Measurements from ENCODE around the gene NUDC.

NUDC gene

GRCh38 chr1:26957306-26957705 is 35.8 kb downstream of the NUDC start:
- H3K36me3 Mint-ChIP-seq, result peaks cover 3% of the 10 kb centered on the region
- H3K4me3 Mint-ChIP-seq, result no peak overlapping the region
- H3K9me3 Mint-ChIP-seq, result no peaks in the 10 kb centered on the region
- H3K27ac Mint-ChIP-seq, result peak overlapping the region; percentile 65
- no peaks in the 10 kb centered on the region for H3K27me3 Mint-ChIP-seq
- H3K4me1 Mint-ChIP-seq, result peaks cover 6% of the 10 kb centered on the region

DNA sequence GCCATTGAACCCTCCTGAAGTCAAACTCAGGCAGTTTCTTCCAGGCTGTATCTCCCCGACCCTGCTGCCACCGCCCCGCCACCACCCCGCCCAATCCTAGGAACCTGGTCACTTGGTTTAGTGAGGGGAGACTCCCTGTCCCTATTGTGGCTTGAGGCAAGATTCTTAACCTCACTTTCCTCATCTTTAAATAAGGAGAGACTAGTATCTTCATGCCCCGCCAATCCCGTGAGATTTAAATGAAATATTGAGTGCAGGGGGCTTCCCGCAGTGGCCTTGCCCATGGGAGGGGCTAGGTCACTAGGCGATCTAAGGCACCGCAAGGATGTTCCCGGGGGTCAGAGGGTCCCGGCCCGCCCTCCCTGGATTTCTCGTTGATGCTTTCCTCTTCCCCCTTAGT is 37.7 kb downstream of the NUDC start:
- H3K36me3 Mint-ChIP-seq, result no peaks in the 10 kb centered on the region
- peak overlapping the region; percentile 47 for H3K4me3 Mint-ChIP-seq
- H3K9me3 Mint-ChIP-seq, result no peaks in the 10 kb centered on the region
- H3K4me1 Mint-ChIP-seq, result peaks cover 6% of the 10 kb centered on the region
- H3K27ac Mint-ChIP-seq, result no peak overlapping the region
- no peaks in the 10 kb centered on the region for H3K27me3 Mint-ChIP-seq

DNA sequence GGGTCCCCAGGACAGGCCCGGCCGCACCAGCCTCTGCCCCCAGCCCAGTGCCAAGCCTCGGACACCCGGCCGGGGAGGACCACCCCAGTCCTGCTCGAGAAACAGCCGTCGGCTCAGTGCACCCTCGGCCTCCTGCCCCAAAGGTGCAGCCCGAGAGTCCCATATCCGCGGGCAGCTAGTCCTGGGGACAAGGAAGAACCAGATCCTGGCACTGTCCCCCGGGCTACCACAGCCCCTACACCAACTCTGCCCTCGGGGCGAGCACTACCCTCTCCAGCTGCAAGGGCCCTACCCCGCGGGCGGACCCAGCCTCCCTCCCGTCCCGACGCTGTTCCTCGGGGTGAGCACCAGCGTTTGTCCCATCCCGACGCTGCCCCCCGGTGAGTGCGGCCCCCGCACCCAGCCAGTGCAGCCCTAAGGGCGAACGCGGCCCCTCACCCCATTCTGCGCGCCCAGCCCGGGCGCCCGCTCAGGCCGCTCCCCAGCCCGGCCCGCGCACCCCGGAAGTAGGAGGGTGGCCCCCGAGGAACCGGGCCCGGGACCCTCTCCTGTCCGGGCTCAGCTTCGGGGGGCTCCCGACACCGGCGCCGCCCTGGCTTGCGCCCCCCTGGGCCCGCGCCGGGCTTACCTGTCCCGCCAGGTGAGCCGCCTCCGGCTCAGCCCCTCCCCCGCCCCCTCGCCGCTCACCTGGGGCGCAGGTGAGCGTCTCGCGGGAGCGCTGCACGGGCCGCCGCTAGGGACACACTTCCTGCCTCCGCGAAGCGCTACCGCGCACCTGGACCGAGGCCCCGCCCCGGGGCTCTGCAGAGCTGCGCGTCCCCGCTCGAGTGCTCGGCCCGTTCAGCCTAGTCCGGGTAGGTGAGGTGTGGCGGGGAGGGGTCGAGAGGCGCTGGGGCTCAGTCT is 38.4 kb downstream of the NUDC start, which contains the start of gene KDF1:
TSS of gene KDF1 (minus strand) at position 747 of the 903 bp plus-strand sequence. CDS start 8,088 bp downstream, outside the sequence.
- H3K9me3 Mint-ChIP-seq, result no peaks in the 10 kb centered on the region
- no peak within 1 kb of the TSS for H3K27ac Mint-ChIP-seq
- H3K4me3 Mint-ChIP-seq, result peak within 1 kb of the TSS; percentile 82

DNA sequence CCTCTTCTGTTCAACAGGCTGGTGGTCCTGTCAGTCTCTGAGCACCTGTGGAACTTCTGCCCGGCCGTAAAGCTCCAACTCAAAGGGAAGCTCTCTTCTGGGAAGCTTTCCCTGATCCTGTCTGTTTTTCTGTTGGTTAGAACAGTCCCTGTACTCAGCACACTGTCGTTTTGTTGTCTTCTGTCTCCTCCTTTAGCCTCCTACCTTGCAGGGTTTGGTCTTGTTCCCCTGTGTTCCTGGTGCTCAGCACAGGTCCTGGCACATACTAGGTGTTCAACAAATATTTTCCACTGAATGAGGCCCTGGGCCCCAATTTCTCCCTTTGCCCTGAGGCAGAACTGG is 39.1 kb downstream of the NUDC start:
- H3K27ac Mint-ChIP-seq, result no peak overlapping the region
- no peaks in the 10 kb centered on the region for H3K27me3 Mint-ChIP-seq
- no peaks in the 10 kb centered on the region for H3K36me3 Mint-ChIP-seq
- peaks cover 6% of the 10 kb centered on the region for H3K4me1 Mint-ChIP-seq
- H3K9me3 Mint-ChIP-seq, result no peaks in the 10 kb centered on the region
- peak overlapping the region; percentile 82 for H3K4me3 Mint-ChIP-seq

More for the DNA sequence above, 38.4 kb downstream of the NUDC start, which contains the start of gene KDF1:
- peaks cover 6% of the 10 kb centered on the region for H3K4me1 Mint-ChIP-seq
- H3K27me3 Mint-ChIP-seq, result no peaks in the 10 kb centered on the region
- no peaks in the 10 kb centered on the region for H3K36me3 Mint-ChIP-seq

GRCh38 chr1:26961826-26962225 is 40.3 kb downstream of the NUDC start:
- peaks cover 6% of the 10 kb centered on the region for H3K27me3 Mint-ChIP-seq
- no peaks in the 10 kb centered on the region for H3K9me3 Mint-ChIP-seq
- H3K36me3 Mint-ChIP-seq, result no peaks in the 10 kb centered on the region
- no peak overlapping the region for H3K4me3 Mint-ChIP-seq
- H3K4me1 Mint-ChIP-seq, result peaks cover 6% of the 10 kb centered on the region
- H3K27ac Mint-ChIP-seq, result no peak overlapping the region

DNA sequence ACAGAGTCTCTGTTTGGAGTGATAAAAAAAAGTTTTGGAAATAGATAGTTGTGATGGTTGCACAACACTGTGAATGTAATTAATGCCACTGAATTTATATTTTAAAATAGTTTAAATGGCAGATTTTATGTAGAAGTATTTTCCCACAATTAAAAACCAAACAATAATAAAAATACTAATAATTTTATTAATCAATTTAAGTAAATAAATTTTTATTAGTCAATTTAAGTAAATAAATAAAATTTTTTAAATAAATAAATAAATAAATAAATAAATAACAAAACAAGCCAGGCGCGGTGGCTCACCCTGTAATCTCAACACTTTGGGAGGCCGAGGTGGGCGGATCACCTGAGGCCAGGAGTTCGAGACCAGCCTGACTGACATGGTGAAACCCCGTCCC is 43.7 kb downstream of the NUDC start:
- Mint-ChIP-seq H3K27me3 (peaks cover 9% of the 10 kb centered on the region), H3K4me3 (no peak overlapping the region), H3K36me3 (no peaks in the 10 kb centered on the region), H3K27ac (no peak overlapping the region), H3K9me3 (no peaks in the 10 kb centered on the region), H3K4me1 (peaks cover 6% of the 10 kb centered on the region)

DNA sequence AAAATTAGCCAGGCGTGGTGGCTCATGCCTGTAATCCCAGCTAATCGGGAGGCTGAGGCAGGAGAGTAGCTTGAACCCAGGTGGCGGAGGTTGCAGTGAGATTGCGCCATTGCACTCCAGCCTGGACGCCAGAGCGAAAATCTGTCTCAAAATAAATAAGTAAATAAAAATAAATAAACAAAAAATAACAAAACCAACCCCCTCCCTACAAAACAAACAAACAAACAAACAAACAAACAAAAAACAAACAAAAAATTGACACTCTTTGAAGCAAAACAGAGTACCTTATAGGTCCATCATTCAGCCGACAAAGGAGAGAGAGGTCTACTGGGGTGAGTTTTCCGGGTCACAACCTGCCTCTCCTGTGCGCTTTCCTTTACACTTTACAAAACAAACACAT is 44.1 kb downstream of the NUDC start:
- peaks cover 12% of the 10 kb centered on the region for H3K27me3 Mint-ChIP-seq
- H3K4me3 Mint-ChIP-seq, result no peak overlapping the region
- H3K4me1 Mint-ChIP-seq, result peaks cover 3% of the 10 kb centered on the region
- no peaks in the 10 kb centered on the region for H3K36me3 Mint-ChIP-seq
- H3K27ac Mint-ChIP-seq, result peak overlapping the region; percentile 59
- H3K9me3 Mint-ChIP-seq, result no peaks in the 10 kb centered on the region

DNA sequence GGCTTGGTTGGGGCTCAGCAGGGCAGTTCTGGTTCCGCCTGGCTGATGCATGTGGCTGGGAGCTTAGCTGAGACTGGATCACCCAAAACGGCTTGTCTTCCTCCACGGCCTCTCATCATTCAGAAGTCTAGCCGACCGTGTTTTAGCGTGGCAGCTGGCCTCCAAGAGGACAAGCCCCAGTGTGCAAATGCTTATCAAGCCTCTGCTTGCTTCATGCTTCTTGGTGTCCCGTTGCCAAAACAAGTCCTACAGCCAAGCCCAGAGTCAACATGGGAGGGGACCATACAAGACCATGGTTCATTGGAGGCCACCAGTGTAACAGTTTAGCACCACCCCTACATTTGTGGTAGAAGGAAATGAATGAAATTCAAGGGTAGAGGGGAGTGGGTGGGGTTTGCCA is 49.3 kb downstream of the NUDC start:
- H3K27me3 Mint-ChIP-seq, result peaks cover 10% of the 10 kb centered on the region
- H3K4me3 Mint-ChIP-seq, result no peak overlapping the region
- no peaks in the 10 kb centered on the region for H3K4me1 Mint-ChIP-seq
- no peaks in the 10 kb centered on the region for H3K9me3 Mint-ChIP-seq
- no peak overlapping the region for H3K27ac Mint-ChIP-seq
- no peaks in the 10 kb centered on the region for H3K36me3 Mint-ChIP-seq

- Mint-ChIP-seq H3K9me3 (no peaks in the 10 kb centered on the region), H3K36me3 (no peaks in the 10 kb centered on the region), H3K4me1 (no peaks in the 10 kb centered on the region), H3K27me3 (peaks cover 7% of the 10 kb centered on the region), H3K4me3 (no peak overlapping the region), H3K27ac (no peak overlapping the region)
Measured at GRCh38 chr1:26971590-26971989, 50.0 kb downstream of the NUDC start.

- peaks cover 6% of the 10 kb centered on the region for H3K27me3 Mint-ChIP-seq
- H3K9me3 Mint-ChIP-seq, result no peaks in the 10 kb centered on the region
- H3K4me3 Mint-ChIP-seq, result no peak overlapping the region
- H3K27ac Mint-ChIP-seq, result no peak overlapping the region
- no peaks in the 10 kb centered on the region for H3K4me1 Mint-ChIP-seq
- H3K36me3 Mint-ChIP-seq, result no peaks in the 10 kb centered on the region
Measured at GRCh38 chr1:26972390-26972789, 50.8 kb downstream of the NUDC start.

- Mint-ChIP-seq H3K27me3 (peaks cover 6% of the 10 kb centered on the region), H3K4me3 (no peak overlapping the region), H3K9me3 (no peaks in the 10 kb centered on the region), H3K27ac (no peak overlapping the region), H3K36me3 (no peaks in the 10 kb centered on the region), H3K4me1 (no peaks in the 10 kb centered on the region)
Measured at GRCh38 chr1:26972821-26973220, 51.3 kb downstream of the NUDC start.

DNA sequence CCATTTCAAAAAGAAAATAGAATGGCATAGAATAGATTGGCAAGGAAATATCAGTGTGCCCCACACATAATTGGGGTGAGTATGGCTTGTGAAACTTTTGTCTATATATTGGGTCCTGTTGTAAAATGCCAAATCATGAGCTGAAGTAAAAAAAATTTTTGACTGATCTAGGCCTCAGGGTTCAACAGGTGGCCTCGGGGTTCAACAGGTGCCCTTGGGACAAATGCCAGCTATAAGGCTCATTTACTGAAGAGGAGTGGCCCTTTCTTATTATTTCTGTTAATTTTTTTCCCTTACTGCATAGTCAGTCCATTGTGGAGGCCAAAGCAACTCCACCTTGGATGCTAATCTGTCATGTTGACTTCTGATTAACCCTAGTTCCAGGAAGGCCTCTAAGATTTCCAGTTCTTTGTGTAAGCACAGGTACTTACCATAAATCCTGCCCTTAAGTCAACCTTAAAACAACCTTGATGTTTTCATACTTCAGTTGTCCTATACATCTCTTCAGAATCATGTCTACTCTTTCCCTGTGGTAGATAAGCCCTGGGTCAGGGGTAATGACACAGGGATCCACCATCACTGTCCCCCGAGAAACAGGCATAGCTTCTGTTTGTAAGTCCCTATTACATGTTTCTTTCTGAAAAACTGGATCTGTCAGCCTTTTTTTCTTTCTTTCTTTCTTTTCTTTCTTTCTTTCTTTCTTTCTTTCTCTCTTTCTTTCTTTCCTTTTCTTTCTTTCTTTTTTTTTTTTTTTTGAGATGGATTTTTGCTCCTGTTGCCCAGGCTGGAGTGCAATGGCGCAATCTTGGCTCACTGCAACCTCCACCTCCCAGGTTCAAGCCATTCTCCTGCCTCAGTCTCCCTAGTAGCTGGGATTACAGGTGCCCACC is 55.3 kb downstream of the NUDC start:
- no peaks in the 10 kb centered on the region for H3K36me3 Mint-ChIP-seq
- H3K27me3 Mint-ChIP-seq, result peaks cover 5% of the 10 kb centered on the region
- H3K4me3 Mint-ChIP-seq, result no peak overlapping the region
- no peaks in the 10 kb centered on the region for H3K9me3 Mint-ChIP-seq
- no peak overlapping the region for H3K27ac Mint-ChIP-seq
- no peaks in the 10 kb centered on the region for H3K4me1 Mint-ChIP-seq

DNA sequence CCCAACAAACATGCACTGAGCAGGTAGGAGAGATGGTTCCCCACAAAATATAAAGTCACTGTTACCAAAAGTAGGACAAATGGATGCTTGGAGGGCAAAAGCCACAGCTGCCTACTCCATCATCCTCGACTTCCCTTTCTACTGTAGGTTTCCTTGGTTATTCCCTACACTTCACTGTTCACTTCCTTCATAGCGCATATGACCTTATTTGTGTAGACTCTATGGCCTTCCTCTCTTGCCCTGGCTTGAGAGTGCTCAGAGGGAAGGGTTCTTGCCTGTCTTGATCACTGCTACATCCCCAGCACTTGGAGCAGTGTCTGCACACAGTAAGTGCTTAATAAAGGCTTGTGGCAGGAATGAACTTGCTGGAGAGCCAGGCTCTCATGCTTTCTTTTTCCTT is 57.4 kb downstream of the NUDC start:
- Mint-ChIP-seq H3K27ac (no peak overlapping the region), H3K27me3 (peaks cover 6% of the 10 kb centered on the region), H3K9me3 (no peaks in the 10 kb centered on the region), H3K4me1 (no peaks in the 10 kb centered on the region), H3K4me3 (no peak overlapping the region), H3K36me3 (no peaks in the 10 kb centered on the region)

- Mint-ChIP-seq H3K4me3 (no peak overlapping the region), H3K4me1 (no peaks in the 10 kb centered on the region), H3K27me3 (peaks cover 12% of the 10 kb centered on the region), H3K36me3 (no peaks in the 10 kb centered on the region), H3K27ac (no peak overlapping the region), H3K9me3 (no peaks in the 10 kb centered on the region)
Measured at GRCh38 chr1:26981146-26981846, 59.8 kb downstream of the NUDC start.

- Mint-ChIP-seq H3K27ac (no peak overlapping the region), H3K36me3 (no peaks in the 10 kb centered on the region), H3K4me3 (no peak overlapping the region), H3K4me1 (no peaks in the 10 kb centered on the region), H3K9me3 (no peaks in the 10 kb centered on the region), H3K27me3 (peaks cover 16% of the 10 kb centered on the region)
Measured at GRCh38 chr1:26983863-26984262, 62.3 kb downstream of the NUDC start.
